Neural cell (in vitro differentiated cells): ENCODE results near the gene TNFRSF6B.

Experiments used
- EP300 ChIP-seq: fragments of 450-650 bp; conservative IDR thresholded peaks from 2 replicates; pipeline ENCODE4 v1.6.1; 2014; ENCODE audit warnings: antibody characterized with exemption, mild to moderate bottlenecking, moderate library complexity; ENCODE audit not compliant: poor library complexity, severe bottlenecking
- EZH2 ChIP-seq: fragments of 200-600, 300-800 bp; shearing (Covaris generic), sonication (generic); IDR thresholded peaks from 2 replicates; pipeline ENCODE4 v1.6.1; 2014; ENCODE audit warnings: antibody characterized with exemption, low read length, borderline replicate concordance, mild to moderate bottlenecking; ENCODE audit not compliant: insufficient read depth, poor library complexity, severe bottlenecking
- MXI1 ChIP-seq: fragments of 450-650 bp; conservative IDR thresholded peaks from 2 replicates; pipeline ENCODE4 v1.6.1; 2014; ENCODE audit warnings: antibody characterized with exemption, mild to moderate bottlenecking; ENCODE audit not compliant: poor library complexity, severe bottlenecking
- POLR2AphosphoS5 ChIP-seq: IDR thresholded peaks from 2 replicates; pipeline ENCODE4 v1.6.1; 2012
- RAD21 ChIP-seq: fragments of 450-650 bp; conservative IDR thresholded peaks from 2 replicates; pipeline ENCODE4 v1.6.1; 2014; ENCODE audit warnings: antibody characterized with exemption, mild to moderate bottlenecking, moderate library complexity
- SMC3 ChIP-seq: fragments of 450-650 bp; conservative IDR thresholded peaks from 2 replicates; pipeline ENCODE4 v1.6.1; 2014; ENCODE audit warnings: antibody characterized with exemption, mild to moderate bottlenecking, moderate library complexity; ENCODE audit not compliant: poor library complexity
- TAF1 ChIP-seq: IDR thresholded peaks from 2 replicates; pipeline ENCODE4 v1.6.1; 2012; ENCODE audit warnings: low read depth
- TF ChIP-seq, protein P1 (sequence below): IDR thresholded peaks from 2 replicates; pipeline ENCODE4 v1.6.1; 2012; ENCODE audit warnings: borderline replicate concordance
- TF ChIP-seq, protein P2 (sequence below): fragments of 450-650 bp; IDR thresholded peaks from 2 replicates; pipeline ENCODE4 v1.5.1; 2014; ENCODE audit warnings: antibody characterized with exemption, mild to moderate bottlenecking, moderate library complexity; ENCODE audit not compliant: poor library complexity, severe bottlenecking

DNA sequence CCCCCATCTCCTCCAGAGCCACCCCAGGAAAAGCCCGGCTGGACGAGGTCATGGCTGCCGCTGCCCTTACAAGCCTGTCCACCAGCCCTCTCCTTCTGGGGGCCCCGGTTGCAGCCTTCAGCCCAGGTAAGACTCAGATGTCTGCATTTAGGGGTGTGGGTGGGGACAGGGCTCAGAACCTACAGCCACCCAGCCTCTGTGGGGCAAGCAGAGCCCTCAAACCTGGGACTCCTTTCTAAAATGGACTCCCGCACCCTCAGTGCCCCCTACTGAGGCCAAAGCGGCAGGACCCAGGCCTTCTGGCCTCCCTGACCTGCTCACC, 44.9 kb downstream of the TNFRSF6B start:
- TF ChIP-seq RAD21 (no peak), SMC3 (no peak), TAF1 (no peak), EZH2 (no peak), EP300 (no peak), POLR2AphosphoS5 (no peak), MXI1 (no peak)
- TF ChIP-seq, protein P1, sequence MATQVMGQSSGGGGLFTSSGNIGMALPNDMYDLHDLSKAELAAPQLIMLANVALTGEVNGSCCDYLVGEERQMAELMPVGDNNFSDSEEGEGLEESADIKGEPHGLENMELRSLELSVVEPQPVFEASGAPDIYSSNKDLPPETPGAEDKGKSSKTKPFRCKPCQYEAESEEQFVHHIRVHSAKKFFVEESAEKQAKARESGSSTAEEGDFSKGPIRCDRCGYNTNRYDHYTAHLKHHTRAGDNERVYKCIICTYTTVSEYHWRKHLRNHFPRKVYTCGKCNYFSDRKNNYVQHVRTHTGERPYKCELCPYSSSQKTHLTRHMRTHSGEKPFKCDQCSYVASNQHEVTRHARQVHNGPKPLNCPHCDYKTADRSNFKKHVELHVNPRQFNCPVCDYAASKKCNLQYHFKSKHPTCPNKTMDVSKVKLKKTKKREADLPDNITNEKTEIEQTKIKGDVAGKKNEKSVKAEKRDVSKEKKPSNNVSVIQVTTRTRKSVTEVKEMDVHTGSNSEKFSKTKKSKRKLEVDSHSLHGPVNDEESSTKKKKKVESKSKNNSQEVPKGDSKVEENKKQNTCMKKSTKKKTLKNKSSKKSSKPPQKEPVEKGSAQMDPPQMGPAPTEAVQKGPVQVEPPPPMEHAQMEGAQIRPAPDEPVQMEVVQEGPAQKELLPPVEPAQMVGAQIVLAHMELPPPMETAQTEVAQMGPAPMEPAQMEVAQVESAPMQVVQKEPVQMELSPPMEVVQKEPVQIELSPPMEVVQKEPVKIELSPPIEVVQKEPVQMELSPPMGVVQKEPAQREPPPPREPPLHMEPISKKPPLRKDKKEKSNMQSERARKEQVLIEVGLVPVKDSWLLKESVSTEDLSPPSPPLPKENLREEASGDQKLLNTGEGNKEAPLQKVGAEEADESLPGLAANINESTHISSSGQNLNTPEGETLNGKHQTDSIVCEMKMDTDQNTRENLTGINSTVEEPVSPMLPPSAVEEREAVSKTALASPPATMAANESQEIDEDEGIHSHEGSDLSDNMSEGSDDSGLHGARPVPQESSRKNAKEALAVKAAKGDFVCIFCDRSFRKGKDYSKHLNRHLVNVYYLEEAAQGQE = no peak
- TF ChIP-seq, protein P2, sequence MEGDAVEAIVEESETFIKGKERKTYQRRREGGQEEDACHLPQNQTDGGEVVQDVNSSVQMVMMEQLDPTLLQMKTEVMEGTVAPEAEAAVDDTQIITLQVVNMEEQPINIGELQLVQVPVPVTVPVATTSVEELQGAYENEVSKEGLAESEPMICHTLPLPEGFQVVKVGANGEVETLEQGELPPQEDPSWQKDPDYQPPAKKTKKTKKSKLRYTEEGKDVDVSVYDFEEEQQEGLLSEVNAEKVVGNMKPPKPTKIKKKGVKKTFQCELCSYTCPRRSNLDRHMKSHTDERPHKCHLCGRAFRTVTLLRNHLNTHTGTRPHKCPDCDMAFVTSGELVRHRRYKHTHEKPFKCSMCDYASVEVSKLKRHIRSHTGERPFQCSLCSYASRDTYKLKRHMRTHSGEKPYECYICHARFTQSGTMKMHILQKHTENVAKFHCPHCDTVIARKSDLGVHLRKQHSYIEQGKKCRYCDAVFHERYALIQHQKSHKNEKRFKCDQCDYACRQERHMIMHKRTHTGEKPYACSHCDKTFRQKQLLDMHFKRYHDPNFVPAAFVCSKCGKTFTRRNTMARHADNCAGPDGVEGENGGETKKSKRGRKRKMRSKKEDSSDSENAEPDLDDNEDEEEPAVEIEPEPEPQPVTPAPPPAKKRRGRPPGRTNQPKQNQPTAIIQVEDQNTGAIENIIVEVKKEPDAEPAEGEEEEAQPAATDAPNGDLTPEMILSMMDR = no peak
